ENCODE data around the gene RBMS3.

DNA sequence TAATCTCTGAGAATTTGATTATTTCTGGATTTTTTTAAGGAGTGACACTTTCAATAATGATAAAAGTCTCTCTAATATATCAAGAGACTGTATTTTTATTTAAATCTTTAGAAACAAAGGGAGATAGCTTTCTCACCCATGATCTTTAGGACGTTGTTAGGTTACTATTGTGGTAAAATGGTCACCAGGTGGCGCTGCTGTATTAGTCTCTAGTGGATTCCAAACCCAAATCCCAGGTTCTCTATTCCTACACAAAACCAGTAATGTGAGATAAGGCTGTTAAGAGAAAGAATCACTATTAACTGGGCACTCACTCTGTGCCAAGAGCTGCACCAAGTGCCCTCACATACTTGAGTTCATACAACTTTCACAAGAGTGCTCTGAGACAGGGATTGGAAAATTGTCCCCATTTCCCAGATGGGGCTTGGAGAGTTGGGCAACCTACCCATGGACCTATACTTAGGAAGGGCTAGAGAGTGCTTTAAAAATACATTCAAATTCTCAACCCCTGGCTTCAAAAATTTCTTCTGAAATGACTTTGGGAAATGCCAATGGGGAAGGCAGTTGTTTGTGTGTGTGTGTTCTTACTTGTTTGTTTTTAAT is 732.2 kb downstream of the RBMS3 start:
- TF ChIP-seq CTCF (IDR thresholded peaks at IDR 0.05), result peak; percentile 43 to 67 (median 58)
- TF ChIP-seq POLR2A (IDR thresholded peaks at IDR 0.05), result no peak
- TF ChIP-seq EP300 (IDR thresholded peaks at IDR 0.05), result no peak
- no peak for TF ChIP-seq POLR2AphosphoS5 (IDR thresholded peaks at IDR 0.05)
